ENCODE results near the gene SLC1A4.
"Not testable (repeated sequence)": the region's sequence is repeated elsewhere in the genome, so short reads cannot be mapped to it uniquely, and the experiment has no call there.

SLC1A4 gene

GRCh38 chr2:65016789-65017188 lies 27.6 kb downstream of the SLC1A4 start:
- in situ Hi-C loops (cut with MboI; ENCODE audit: low sequenced_read_pairs, unreplicated experiment) = no loop called here
- DNase-seq (ENCODE audit: low spot score) = peak; percentile 73
- no peak for TF ChIP-seq CTCF (IDR thresholded peaks at IDR 0.05; ENCODE audit: borderline replicate concordance, control extremely low read depth, extremely low read depth, insufficient read depth, missing control alignments)

- peak; percentile 46 for DNase-seq (ENCODE audit: low spot score)
- in situ Hi-C loops (cut with MboI; ENCODE audit: low sequenced_read_pairs, unreplicated experiment) = no loop called here
- TF ChIP-seq CTCF (IDR thresholded peaks at IDR 0.05; ENCODE audit: borderline replicate concordance, control extremely low read depth, extremely low read depth, insufficient read depth, missing control alignments) = peak; percentile 45
Observed at GRCh38 chr2:65017335-65017734, 28.1 kb downstream of the SLC1A4 start.

- DNase-seq (ENCODE audit: low spot score) = no peak
- in situ Hi-C loops (cut with MboI; ENCODE audit: low sequenced_read_pairs, unreplicated experiment) = no loop called here
- no peak for TF ChIP-seq CTCF (IDR thresholded peaks at IDR 0.05; ENCODE audit: borderline replicate concordance, control extremely low read depth, extremely low read depth, insufficient read depth, missing control alignments)
Observed at GRCh38 chr2:65018141-65018582, 29.0 kb downstream of the SLC1A4 start.

GRCh38 chr2:65019010-65019409 lies 29.8 kb downstream of the SLC1A4 start:
- DNase-seq (ENCODE audit: low spot score) = no peak
- no peak for TF ChIP-seq CTCF (IDR thresholded peaks at IDR 0.05; ENCODE audit: borderline replicate concordance, control extremely low read depth, extremely low read depth, insufficient read depth, missing control alignments)
- in situ Hi-C loops (cut with MboI; ENCODE audit: low sequenced_read_pairs, unreplicated experiment) = no loop called here

- in situ Hi-C loops (cut with MboI; ENCODE audit: low sequenced_read_pairs, unreplicated experiment) = no loop called here
- no peak for TF ChIP-seq CTCF (IDR thresholded peaks at IDR 0.05; ENCODE audit: borderline replicate concordance, control extremely low read depth, extremely low read depth, insufficient read depth, missing control alignments)
- no peak for DNase-seq (ENCODE audit: low spot score)
Observed at GRCh38 chr2:65019675-65020195, 30.5 kb downstream of the SLC1A4 start.

- not testable (repeated sequence) for DNase-seq (ENCODE audit: low spot score)
Observed at GRCh38 chr2:65020251-65020650, 31.1 kb downstream of the SLC1A4 start.

GRCh38 chr2:65020943-65021528 lies 31.8 kb downstream of the SLC1A4 start:
- no peak for DNase-seq (ENCODE audit: low spot score)
- in situ Hi-C loops (cut with MboI; ENCODE audit: low sequenced_read_pairs, unreplicated experiment) = no loop called here
- TF ChIP-seq CTCF (IDR thresholded peaks at IDR 0.05; ENCODE audit: borderline replicate concordance, control extremely low read depth, extremely low read depth, insufficient read depth, missing control alignments) = no peak

More at GRCh38 chr2:65020251-65020650, 31.1 kb downstream of the SLC1A4 start:
- in situ Hi-C loops (cut with MboI; ENCODE audit: low sequenced_read_pairs, unreplicated experiment) = not testable (repeated sequence)

Measured in GM13976 (cell line).